ENCODE data around the gene SPATA24. TPM values are rescaled to one million over a fixed set of nuclear protein-coding genes. Genes with fewer than 3 reads are reported as not detected.
"Not testable (repeated sequence)": the region's sequence is repeated elsewhere in the genome, so short reads cannot be mapped to it uniquely, and the experiment has no call there.

Gene SPATA24
- total RNA-seq, 1 experiment from 2014 or later: 12.8 TPM

DNA sequence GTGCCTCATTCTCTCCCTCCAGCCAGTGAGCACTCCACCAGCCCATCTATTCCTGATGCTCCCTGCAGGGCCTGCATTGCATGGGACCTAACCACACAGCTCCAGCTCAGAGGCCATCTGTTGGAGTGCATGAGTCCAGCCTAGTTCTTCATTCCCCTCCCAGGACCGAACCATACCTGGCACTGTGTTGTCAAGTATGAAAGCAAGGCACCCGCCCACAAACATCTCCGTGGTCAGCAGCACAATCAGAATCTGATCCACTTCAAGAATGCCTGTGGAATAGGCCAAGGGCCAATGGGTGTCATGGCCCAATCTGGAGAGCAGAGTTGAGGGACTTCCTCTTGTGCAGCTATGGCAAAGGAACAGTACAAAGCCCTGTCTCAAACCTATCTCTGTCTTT lies 26.7 kb downstream of the SPATA24 start:
- no peak for DNase-seq (ENCODE audit: low read depth)
- in situ Hi-C loops (cut with HindIII; ENCODE audit: low pct_unique_long_range_greater_than_20kb, low sequenced_read_pairs): no loop called here

- in situ Hi-C loops (cut with HindIII; ENCODE audit: low pct_unique_long_range_greater_than_20kb, low sequenced_read_pairs): no loop called here
- DNase-seq (ENCODE audit: low read depth): no peak
Measured at GRCh38 chr5:139376364-139376763, 27.5 kb downstream of the SPATA24 start.

DNA sequence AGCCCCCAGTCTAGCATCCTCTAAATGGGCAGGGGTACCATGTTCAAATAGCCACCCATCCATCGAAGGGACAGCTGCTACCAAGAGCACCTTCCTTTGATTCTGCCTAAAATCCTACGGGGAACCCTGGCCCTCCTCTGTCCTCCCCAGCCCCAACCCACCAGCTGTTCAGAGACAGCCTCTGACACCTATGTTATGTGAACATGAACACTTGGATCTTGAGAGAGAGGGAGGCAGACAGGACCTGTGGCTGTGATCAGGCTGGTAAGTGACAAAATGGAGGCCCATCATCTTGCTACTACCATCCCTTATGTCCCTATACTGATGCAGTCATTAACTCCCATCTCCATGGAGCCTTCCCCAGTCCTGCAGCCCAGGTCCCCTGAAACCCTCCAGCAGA lies 29.0 kb downstream of the SPATA24 start:
- no peak for DNase-seq (ENCODE audit: low read depth)
- in situ Hi-C loops (cut with HindIII; ENCODE audit: low pct_unique_long_range_greater_than_20kb, low sequenced_read_pairs): no loop called here

DNA sequence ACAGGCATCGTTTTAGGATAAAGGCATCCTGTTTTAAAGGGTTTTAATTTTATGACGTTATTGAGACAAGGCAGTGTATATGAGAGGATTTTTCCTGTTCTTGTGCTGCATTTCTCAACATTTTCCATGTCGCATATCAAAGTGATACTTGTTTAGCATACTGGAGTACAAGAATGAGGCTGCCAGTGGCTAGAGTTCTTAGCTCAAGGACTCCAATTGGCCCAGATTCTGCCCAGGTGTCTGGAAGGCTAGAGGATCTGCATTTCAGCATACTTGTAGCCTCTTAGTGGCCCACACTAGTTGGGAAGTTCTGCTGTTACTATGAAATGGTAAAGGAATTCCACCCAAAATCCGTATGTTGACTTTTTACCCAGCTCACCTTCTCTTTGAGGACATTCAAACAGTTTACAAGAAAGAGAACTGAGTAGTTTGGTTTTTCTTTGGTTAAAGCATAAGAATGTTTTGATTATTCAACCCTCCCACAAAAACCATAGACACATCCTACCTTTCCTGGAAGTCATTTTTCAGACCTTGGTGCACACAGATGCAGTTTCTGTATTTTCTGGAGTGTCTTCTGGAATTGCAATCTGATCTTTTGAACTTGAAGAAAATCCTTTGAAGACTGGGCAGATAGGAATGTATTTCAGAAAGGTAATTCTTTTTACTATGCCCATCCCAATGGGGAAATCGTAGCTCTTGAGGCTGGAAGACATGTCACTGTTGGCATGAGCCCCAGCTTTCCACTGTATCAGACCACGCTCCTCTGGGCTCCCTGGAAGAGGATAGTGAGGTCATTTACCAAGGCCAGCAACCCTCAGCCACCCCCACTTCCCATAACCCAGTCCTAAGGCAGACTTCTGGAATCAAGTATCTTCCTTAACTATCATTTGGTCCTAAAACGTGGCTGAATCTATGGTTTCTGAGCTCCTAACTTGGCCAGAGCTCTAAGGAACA lies 32.1 kb downstream of the SPATA24 start:
- in situ Hi-C loops (cut with HindIII; ENCODE audit: low pct_unique_long_range_greater_than_20kb, low sequenced_read_pairs): no loop called here
- no peak for DNase-seq (ENCODE audit: low read depth)

- no peak for DNase-seq (ENCODE audit: low read depth)
- in situ Hi-C loops (cut with HindIII; ENCODE audit: low pct_unique_long_range_greater_than_20kb, low sequenced_read_pairs): no loop called here
Measured at GRCh38 chr5:139369181-139369580, 34.7 kb downstream of the SPATA24 start.

- DNase-seq (ENCODE audit: low read depth): no peak
- in situ Hi-C loops (cut with HindIII; ENCODE audit: low pct_unique_long_range_greater_than_20kb, low sequenced_read_pairs): no loop called here
Measured at GRCh38 chr5:139368613-139369012, 35.3 kb downstream of the SPATA24 start.

GRCh38 chr5:139364466-139364865 lies 39.4 kb downstream of the SPATA24 start:
- in situ Hi-C loops (cut with HindIII; ENCODE audit: low pct_unique_long_range_greater_than_20kb, low sequenced_read_pairs): no loop called here
- no peak for DNase-seq (ENCODE audit: low read depth)

GRCh38 chr5:139363937-139364336 lies 40.0 kb downstream of the SPATA24 start:
- in situ Hi-C loops (cut with HindIII; ENCODE audit: low pct_unique_long_range_greater_than_20kb, low sequenced_read_pairs): no loop called here
- DNase-seq (ENCODE audit: low read depth): no peak

- in situ Hi-C loops (cut with HindIII; ENCODE audit: low pct_unique_long_range_greater_than_20kb, low sequenced_read_pairs): no loop called here
- DNase-seq (ENCODE audit: low read depth): no peak
Measured at GRCh38 chr5:139361835-139362429, 42.0 kb downstream of the SPATA24 start.

GRCh38 chr5:139360384-139360783 lies 43.5 kb downstream of the SPATA24 start:
- DNase-seq (ENCODE audit: low read depth): no peak

GRCh38 chr5:139358064-139358463 lies 45.8 kb downstream of the SPATA24 start:
- in situ Hi-C loops (cut with HindIII; ENCODE audit: low pct_unique_long_range_greater_than_20kb, low sequenced_read_pairs): no loop called here

More at GRCh38 chr5:139360384-139360783, 43.5 kb downstream of the SPATA24 start:
- in situ Hi-C loops (cut with HindIII; ENCODE audit: low pct_unique_long_range_greater_than_20kb, low sequenced_read_pairs): no loop called here

GRCh38 chr5:139355900-139356299 lies 48.0 kb downstream of the SPATA24 start:
- in situ Hi-C loops (cut with HindIII; ENCODE audit: low pct_unique_long_range_greater_than_20kb, low sequenced_read_pairs); DNase-seq (ENCODE audit: low read depth): not testable (repeated sequence)

More at GRCh38 chr5:139358064-139358463, 45.8 kb downstream of the SPATA24 start:
- DNase-seq (ENCODE audit: low read depth): no peak

DNA sequence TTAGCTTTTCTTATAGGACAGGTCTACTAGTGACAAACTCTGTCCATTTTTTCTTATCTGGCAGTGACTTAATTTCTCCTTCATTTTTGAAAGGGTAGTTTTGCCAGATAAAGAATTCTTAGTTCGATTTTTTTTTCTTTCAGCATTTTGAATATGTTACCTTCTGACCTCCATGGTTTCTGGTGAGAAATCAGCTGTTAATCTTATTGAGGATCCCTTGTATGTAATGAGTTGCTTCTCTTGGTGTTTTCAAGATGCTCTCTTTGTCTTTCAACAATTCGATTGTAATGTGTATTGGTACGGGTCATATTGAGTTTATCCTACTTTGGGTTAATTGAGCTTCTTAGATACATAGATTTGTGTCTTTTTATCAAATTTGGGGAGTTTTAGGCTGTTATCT lies 49.7 kb downstream of the SPATA24 start:
- no peak for DNase-seq (ENCODE audit: low read depth)
- in situ Hi-C loops (cut with HindIII; ENCODE audit: low pct_unique_long_range_greater_than_20kb, low sequenced_read_pairs): no loop called here

DNA sequence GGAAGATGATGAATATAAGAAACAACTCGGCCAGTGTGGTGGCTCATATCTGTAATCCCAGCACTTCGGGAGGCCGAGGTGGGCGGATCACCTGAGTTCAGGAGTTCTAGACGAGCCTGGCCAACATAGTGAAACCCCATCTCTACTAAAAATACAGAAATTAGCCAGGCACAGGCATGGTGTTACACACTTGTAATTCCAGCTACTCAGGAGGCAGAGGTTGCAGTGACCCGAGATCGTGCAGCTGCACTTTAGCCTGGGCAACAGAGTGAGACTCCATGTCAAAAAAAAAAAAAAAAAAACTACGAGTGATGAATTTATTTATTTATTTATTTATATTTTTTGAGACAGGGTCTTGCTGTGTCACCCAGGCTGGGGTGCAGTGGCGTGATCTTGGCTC lies 56.0 kb downstream of the SPATA24 start:
- in situ Hi-C loops (cut with HindIII; ENCODE audit: low pct_unique_long_range_greater_than_20kb, low sequenced_read_pairs); DNase-seq (ENCODE audit: low read depth): not testable (repeated sequence)

Other genes starting within 250 kb of the SPATA24 start
- 57.6 and 84.0 TPM in 2 replicates for gene SIL1, start 205.7 kb downstream of the SPATA24 start, total RNA-seq (2014; rRNA removed; shearing (Covaris generic); ENCODE audit: low replicate concordance)
- gene MATR3, start 110.3 kb downstream of the SPATA24 start, total RNA-seq (2014; rRNA removed; shearing (Covaris generic); ENCODE audit: low replicate concordance): 150 and 191 TPM in 2 replicates
- gene PAIP2, start 62.2 kb downstream of the SPATA24 start, total RNA-seq (2014; rRNA removed; shearing (Covaris generic); ENCODE audit: low replicate concordance): 40.6 and 41.9 TPM in 2 replicates
- 0.06 and 3.9 TPM in 2 replicates for gene SLC23A1, start 20.8 kb downstream of the SPATA24 start, total RNA-seq (2014; rRNA removed; shearing (Covaris generic); ENCODE audit: low replicate concordance)
- not detected in 2 replicates for gene MZB1, start 14.2 kb downstream of the SPATA24 start, total RNA-seq (2014; rRNA removed; shearing (Covaris generic); ENCODE audit: low replicate concordance)
- not detected in 2 replicates for gene PROB1, start 9.0 kb downstream of the SPATA24 start, total RNA-seq (2014; rRNA removed; shearing (Covaris generic); ENCODE audit: low replicate concordance)
- gene DNAJC18, start 35.4 kb upstream of the SPATA24 start, total RNA-seq (2014; rRNA removed; shearing (Covaris generic); ENCODE audit: low replicate concordance): 1.4 and 3.3 TPM in 2 replicates
- not detected in 2 replicates for gene ECSCR, start 58.7 kb upstream of the SPATA24 start, total RNA-seq (2014; rRNA removed; shearing (Covaris generic); ENCODE audit: low replicate concordance)
- gene SMIM33, start 66.9 kb upstream of the SPATA24 start, total RNA-seq (2014; rRNA removed; shearing (Covaris generic); ENCODE audit: low replicate concordance): not detected in 2 replicates
- 16.8 and 21.1 TPM in 2 replicates for gene STING1, start 78.7 kb upstream of the SPATA24 start, total RNA-seq (2014; rRNA removed; shearing (Covaris generic); ENCODE audit: low replicate concordance)
- 105 and 126 TPM in 2 replicates for gene UBE2D2, start 157.2 kb upstream of the SPATA24 start, total RNA-seq (2014; rRNA removed; shearing (Covaris generic); ENCODE audit: low replicate concordance)
- 71.9 and 96.8 TPM in 2 replicates for gene CXXC5, start 244.3 kb upstream of the SPATA24 start, total RNA-seq (2014; rRNA removed; shearing (Covaris generic); ENCODE audit: low replicate concordance)

Measured in Caki2 (cell line).